Measurements from ENCODE around the gene TNC. TPM values are rescaled to one million over a fixed set of nuclear protein-coding genes. Genes with fewer than 3 reads are reported as not detected.

TNC gene
- total RNA-seq, 1 donor from 2014 or later: 64.1 TPM

- TF ChIP-seq CTCF (IDR thresholded peaks at IDR 0.05): no peak
- H3K36me3 Mint-ChIP-seq (ENCODE audit: low read depth): no peaks in the 10 kb centered on the region
- H3K27me3 Mint-ChIP-seq (ENCODE audit: low read depth): peaks cover 9% of the 10 kb centered on the region
- no peak overlapping the region for H3K27ac Mint-ChIP-seq (ENCODE audit: unreplicated experiment)
- H3K4me1 Mint-ChIP-seq (ENCODE audit: low read depth): no peaks in the 10 kb centered on the region
- no peak overlapping the region for H3K4me3 Mint-ChIP-seq (ENCODE audit: unreplicated experiment)
- no peaks in the 10 kb centered on the region for H3K9me3 Mint-ChIP-seq (ENCODE audit: low read depth)
- no peak for DNase-seq (ENCODE audit: low spot score)
Measured at GRCh38 chr9:115002371-115003120, 115.4 kb downstream of the TNC start.

- Mint-ChIP-seq H3K27ac (ENCODE audit: unreplicated experiment) (no peak overlapping the region), H3K9me3 (ENCODE audit: low read depth) (no peaks in the 10 kb centered on the region), H3K4me1 (ENCODE audit: low read depth) (no peaks in the 10 kb centered on the region), H3K36me3 (ENCODE audit: low read depth) (no peaks in the 10 kb centered on the region), H3K27me3 (ENCODE audit: low read depth) (peaks cover 9% of the 10 kb centered on the region), H3K4me3 (ENCODE audit: unreplicated experiment) (no peak overlapping the region)
- no peak for DNase-seq (ENCODE audit: low spot score)
- no peak for TF ChIP-seq CTCF (IDR thresholded peaks at IDR 0.05)
Measured at GRCh38 chr9:115000217-115000639, 117.7 kb downstream of the TNC start.

- peaks cover 16% of the 10 kb centered on the region for H3K27me3 Mint-ChIP-seq (ENCODE audit: low read depth)
Measured at GRCh38 chr9:114998326-114998725, 119.6 kb downstream of the TNC start.

GRCh38 chr9:114995681-114996221 lies 122.2 kb downstream of the TNC start:
- no peak for TF ChIP-seq CTCF (IDR thresholded peaks at IDR 0.05)
- no peak for DNase-seq (ENCODE audit: low spot score)
- H3K9me3 Mint-ChIP-seq (ENCODE audit: low read depth): no peaks in the 10 kb centered on the region
- no peak overlapping the region for H3K27ac Mint-ChIP-seq (ENCODE audit: unreplicated experiment)
- no peaks in the 10 kb centered on the region for H3K36me3 Mint-ChIP-seq (ENCODE audit: low read depth)
- no peak overlapping the region for H3K4me3 Mint-ChIP-seq (ENCODE audit: unreplicated experiment)
- no peaks in the 10 kb centered on the region for H3K4me1 Mint-ChIP-seq (ENCODE audit: low read depth)
- peaks cover 36% of the 10 kb centered on the region for H3K27me3 Mint-ChIP-seq (ENCODE audit: low read depth)

More at GRCh38 chr9:114998326-114998725, 119.6 kb downstream of the TNC start:
- no peak for TF ChIP-seq CTCF (IDR thresholded peaks at IDR 0.05)
- Mint-ChIP-seq H3K27ac (ENCODE audit: unreplicated experiment) (no peak overlapping the region), H3K36me3 (ENCODE audit: low read depth) (no peaks in the 10 kb centered on the region), H3K4me3 (ENCODE audit: unreplicated experiment) (no peak overlapping the region), H3K9me3 (ENCODE audit: low read depth) (no peaks in the 10 kb centered on the region), H3K4me1 (ENCODE audit: low read depth) (no peaks in the 10 kb centered on the region)
- no peak for DNase-seq (ENCODE audit: low spot score)

GRCh38 chr9:114994768-114995167 lies 123.2 kb downstream of the TNC start:
- no peak for TF ChIP-seq CTCF (IDR thresholded peaks at IDR 0.05)
- H3K4me3 Mint-ChIP-seq (ENCODE audit: unreplicated experiment): no peak overlapping the region
- no peak overlapping the region for H3K27ac Mint-ChIP-seq (ENCODE audit: unreplicated experiment)
- peaks cover 39% of the 10 kb centered on the region for H3K27me3 Mint-ChIP-seq (ENCODE audit: low read depth)
- no peak for DNase-seq (ENCODE audit: low spot score)
- no peaks in the 10 kb centered on the region for H3K36me3 Mint-ChIP-seq (ENCODE audit: low read depth)
- H3K4me1 Mint-ChIP-seq (ENCODE audit: low read depth): no peaks in the 10 kb centered on the region
- no peaks in the 10 kb centered on the region for H3K9me3 Mint-ChIP-seq (ENCODE audit: low read depth)

All from chondrocyte (in vitro differentiated cells).